CD4-positive, CD25-positive, alpha-beta regulatory T cell (primary cell): Measurements from ENCODE around the gene TSPAN19. TPM values are rescaled to one million over a fixed set of nuclear protein-coding genes. Genes with fewer than 3 reads are reported as not detected.
"Not testable (repeated sequence)": the region's sequence is repeated elsewhere in the genome, so short reads cannot be mapped to it uniquely, and the experiment has no call there.

Source experiments
- ATAC-seq, 2 donors: fragments of 150-1000 bp; cut with Tn5 transposase; one replicate each; pipeline ENCODE4 v1.10.0; 2021; ENCODE audit warnings: low read depth in 2 of 2, moderate number of reproducible peaks in 2 of 2, moderate library complexity in 1 of 2
- DNase-seq, 3 donors: peaks; one replicate each; pipeline versions ENCODE4 v3.0.0 to v3.0.0-alpha.2; 2012 to 2022; ENCODE audit warnings: mixed read lengths in 1 of 3
- H3K27ac ChIP-seq: one replicate; pipeline ENCODE4 v1.7.0; 2013; ENCODE audit warnings: mild to moderate bottlenecking, low read length; ENCODE audit not compliant: insufficient read depth, poor library complexity, severe bottlenecking
- H3K27me3 ChIP-seq: one replicate; pipeline ENCODE4 v1.7.0; 2013; ENCODE audit warnings: low read length; ENCODE audit not compliant: control insufficient read depth, insufficient read depth
- H3K36me3 ChIP-seq: one replicate; pipeline ENCODE4 v1.7.0; 2013; ENCODE audit warnings: mild to moderate bottlenecking, low read length, moderate library complexity; ENCODE audit not compliant: control insufficient read depth, insufficient read depth
- H3K4me1 ChIP-seq: 2 replicates; pipeline ENCODE4 v1.7.0; 2013; ENCODE audit warnings: mild to moderate bottlenecking, low read length; ENCODE audit not compliant: insufficient read depth, control insufficient read depth, poor library complexity, severe bottlenecking
- H3K4me3 ChIP-seq: one replicate; pipeline ENCODE4 v1.7.0; 2013; ENCODE audit warnings: low read depth, mild to moderate bottlenecking, low read length, moderate library complexity
- H3K9me3 ChIP-seq, 2 experiments: 1 replicate in 1 of 2; 2 replicates in 1 of 2; pipeline ENCODE4 v1.7.0; 2013; ENCODE audit warnings: low read length in 2 of 2, mild to moderate bottlenecking in 1 of 2, moderate library complexity in 1 of 2; ENCODE audit not compliant: control insufficient read depth in 2 of 2
- H3K27ac Mint-ChIP-seq, 3 donors: one replicate each; pipeline ENCODE4 v1.8.0; 2020 to 2022; ENCODE audit warnings: mild to moderate bottlenecking in 3 of 3, mixed read lengths in 3 of 3, moderate library complexity in 2 of 3
- H3K27me3 Mint-ChIP-seq: one replicate; pipeline ENCODE4 v1.8.0; 2022; ENCODE audit warnings: mild to moderate bottlenecking, mixed read lengths
- H3K36me3 Mint-ChIP-seq: one replicate; pipeline ENCODE4 v1.8.0; 2020; ENCODE audit warnings: mixed read lengths
- H3K4me1 Mint-ChIP-seq, 4 donors: one replicate each; pipeline ENCODE4 v1.8.0; 2020 to 2022; ENCODE audit warnings: mixed read lengths in 4 of 4, mild to moderate bottlenecking in 1 of 4
- H3K4me3 Mint-ChIP-seq, 4 donors: one replicate each; pipeline ENCODE4 v1.8.0; 2020 to 2022; ENCODE audit warnings: mild to moderate bottlenecking in 4 of 4, mixed read lengths in 4 of 4, moderate library complexity in 3 of 4
- H3K9me3 Mint-ChIP-seq, 7 donors: one replicate each; pipeline ENCODE4 v1.8.0; 2020 to 2022; ENCODE audit warnings: mixed read lengths in 7 of 7, mild to moderate bottlenecking in 3 of 7, moderate library complexity in 2 of 7
- polyA plus RNA-seq, 4 donors: library from polyadenylated mRNA; unstranded; fragments of 300-500 nt; fragmentation: Illumina TruSeq; gene quantifications; one replicate each; pipeline ENCODE4 v1.2.3, GENCODE V29; 2021
- total RNA-seq: library from RNA; stranded (reverse); gene quantifications from one replicate; pipeline ENCODE4 v1.2.3, GENCODE V29; 2022

Gene TSPAN19
- total and polyA plus RNA-seq, 5 donors from 2014 or later, result not detected

DNA sequence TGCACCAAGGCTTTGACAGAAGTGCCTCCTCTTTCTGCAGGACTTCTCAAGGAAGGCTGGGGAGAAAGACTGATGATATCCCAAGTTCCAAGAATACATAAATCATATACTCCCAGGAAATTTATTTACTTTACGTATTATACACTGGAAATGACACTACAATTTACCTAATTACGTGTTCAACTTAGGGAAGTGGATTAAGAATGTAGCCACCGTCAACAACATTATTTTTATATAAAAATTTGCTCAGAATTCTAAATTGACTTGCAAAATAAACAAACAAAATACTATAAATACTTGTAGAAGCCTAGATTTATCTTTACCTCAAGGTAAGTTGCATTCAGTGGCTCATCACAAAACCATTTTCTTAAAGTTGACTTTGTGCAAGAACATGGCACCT lies 18.9 kb downstream of the TSPAN19 start:
- H3K27me3 ChIP-seq, result no peaks in the 10 kb centered on the region
- DNase-seq, result no peak
- Mint-ChIP-seq H3K36me3 (no peaks in the 10 kb centered on the region), H3K9me3 (peaks cover 0 to 1% (median 0%) of the 10 kb centered on the region in 7 donors), H3K4me1 (no peaks in the 10 kb centered on the region), H3K27me3 (no peaks in the 10 kb centered on the region), H3K27ac (no peak overlapping the region), H3K4me3 (no peak overlapping the region)
- H3K4me3 ChIP-seq, result no peak overlapping the region
- ATAC-seq, result no peak
- no peak overlapping the region for H3K27ac ChIP-seq
- H3K4me1 ChIP-seq, result no peaks in the 10 kb centered on the region
- H3K9me3 ChIP-seq, result no peaks in the 10 kb centered on the region
- H3K36me3 ChIP-seq, result no peaks in the 10 kb centered on the region

DNA sequence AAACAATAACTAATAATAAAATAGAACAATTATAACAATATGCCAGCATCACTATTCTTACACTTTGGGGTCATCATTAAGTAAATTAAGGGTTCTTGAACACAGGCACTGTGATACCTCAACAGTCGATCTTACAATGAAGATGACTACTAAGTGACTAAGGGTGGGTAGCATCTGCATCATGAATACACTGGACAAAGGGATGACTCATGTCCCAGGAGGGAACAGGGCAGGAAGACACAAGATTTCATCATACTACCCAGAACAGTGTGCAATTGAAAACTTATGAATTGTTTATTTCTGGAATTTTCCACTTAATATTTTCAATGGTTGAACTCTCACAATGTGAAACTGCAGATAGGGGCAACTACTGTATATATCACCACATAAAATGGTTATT lies 19.7 kb downstream of the TSPAN19 start:
- no peaks in the 10 kb centered on the region for H3K4me1 Mint-ChIP-seq
- H3K4me3 ChIP-seq, result no peak overlapping the region
- peaks cover 0 to 1% (median 0%) of the 10 kb centered on the region in 7 donors for H3K9me3 Mint-ChIP-seq
- no peaks in the 10 kb centered on the region for H3K9me3 ChIP-seq
- H3K27ac Mint-ChIP-seq, result no peak overlapping the region
- ATAC-seq (no peak), DNase-seq (no peak)
- no peak overlapping the region for H3K27ac ChIP-seq
- H3K36me3 ChIP-seq, result no peaks in the 10 kb centered on the region
- H3K4me1 ChIP-seq, result no peaks in the 10 kb centered on the region
- H3K27me3 Mint-ChIP-seq, result no peaks in the 10 kb centered on the region
- H3K27me3 ChIP-seq, result no peaks in the 10 kb centered on the region
- H3K36me3 Mint-ChIP-seq, result no peaks in the 10 kb centered on the region
- no peak overlapping the region for H3K4me3 Mint-ChIP-seq

DNA sequence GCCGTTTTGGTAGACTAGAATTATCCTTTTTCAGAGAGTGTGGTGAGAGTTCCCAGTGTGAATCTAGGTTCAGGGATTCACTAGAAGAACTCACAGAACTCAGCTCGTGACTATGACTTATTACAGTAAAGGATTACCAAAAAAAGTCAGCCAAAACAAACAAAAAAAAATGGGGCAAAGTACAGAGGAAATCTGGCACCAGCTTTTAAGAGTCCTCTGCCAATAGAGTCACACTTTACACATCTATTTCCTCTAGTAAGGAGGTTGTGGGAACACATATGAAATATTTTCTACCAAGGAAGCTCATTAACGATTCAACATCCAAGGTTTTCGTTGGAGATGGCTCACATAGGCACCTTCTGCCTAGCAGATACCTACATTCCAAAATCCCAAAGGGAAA lies 28.2 kb downstream of the TSPAN19 start:
- ATAC-seq (no peak), DNase-seq (no peak)
- H3K36me3 Mint-ChIP-seq, result no peaks in the 10 kb centered on the region
- no peaks in the 10 kb centered on the region for H3K4me1 ChIP-seq
- no peaks in the 10 kb centered on the region for H3K36me3 ChIP-seq
- H3K4me3 Mint-ChIP-seq, result no peak overlapping the region
- no peaks in the 10 kb centered on the region for H3K4me1 Mint-ChIP-seq
- no peaks in the 10 kb centered on the region for H3K9me3 ChIP-seq
- peaks cover 0 to 4% (median 2%) of the 10 kb centered on the region in 7 donors for H3K9me3 Mint-ChIP-seq
- H3K27ac Mint-ChIP-seq, result no peak overlapping the region
- H3K27me3 Mint-ChIP-seq, result no peaks in the 10 kb centered on the region
- H3K27me3 ChIP-seq, result no peaks in the 10 kb centered on the region
- H3K27ac ChIP-seq, result no peak overlapping the region
- H3K4me3 ChIP-seq, result no peak overlapping the region

DNA sequence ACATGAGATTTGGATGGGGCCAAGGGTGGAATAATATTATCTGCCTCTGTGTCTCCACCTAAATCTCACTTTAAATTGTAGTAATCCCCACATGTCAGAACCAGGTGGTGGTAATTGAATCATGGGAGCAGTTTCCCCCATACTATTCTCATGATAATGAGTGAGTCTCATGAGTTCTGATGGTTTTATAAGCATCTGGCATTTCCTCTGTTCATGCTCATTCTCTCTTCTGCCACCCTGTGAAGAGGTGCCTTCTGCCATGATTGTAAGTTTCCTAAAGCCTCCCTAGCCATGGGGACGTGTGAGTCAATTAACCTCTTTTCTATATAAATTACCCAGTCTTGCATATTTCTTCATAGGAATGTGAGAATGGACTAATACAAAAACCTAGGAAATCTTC lies 29.9 kb downstream of the TSPAN19 start:
- H3K4me1 ChIP-seq, result no peaks in the 10 kb centered on the region
- Mint-ChIP-seq H3K9me3 (peaks cover 0 to 7% (median 2%) of the 10 kb centered on the region in 7 donors), H3K4me3 (no peak overlapping the region), H3K27me3 (no peaks in the 10 kb centered on the region), H3K36me3 (no peaks in the 10 kb centered on the region), H3K27ac (no peak overlapping the region), H3K4me1 (no peaks in the 10 kb centered on the region)
- ATAC-seq, result no peak
- H3K36me3 ChIP-seq, result no peaks in the 10 kb centered on the region
- no peak overlapping the region for H3K27ac ChIP-seq
- DNase-seq, result no peak
- H3K4me3 ChIP-seq, result no peak overlapping the region
- no peaks in the 10 kb centered on the region for H3K27me3 ChIP-seq
- H3K9me3 ChIP-seq, result no peaks in the 10 kb centered on the region

DNA sequence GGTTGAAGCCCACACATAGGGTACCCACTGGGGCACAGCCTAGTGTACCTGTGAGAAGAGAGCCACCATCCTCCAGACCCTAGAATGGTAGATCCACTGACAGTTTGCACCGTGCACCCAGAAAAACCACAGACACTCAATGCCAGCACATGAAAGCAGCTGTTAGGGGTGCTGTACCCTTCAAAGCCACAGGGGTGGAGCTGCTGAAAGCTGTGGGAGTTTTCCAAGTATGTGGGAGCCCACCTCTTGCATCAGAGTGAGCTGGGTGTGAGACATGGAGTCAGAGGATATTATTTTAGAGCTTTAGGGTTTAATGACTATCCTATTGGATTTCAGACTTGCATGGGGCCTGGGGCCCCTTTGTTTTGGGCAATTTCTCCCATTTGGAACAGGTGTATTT lies 30.5 kb downstream of the TSPAN19 start:
- Histone ChIP-seq H3K9me3 (no peaks in the 10 kb centered on the region), H3K36me3 (no peaks in the 10 kb centered on the region), H3K4me1 (no peaks in the 10 kb centered on the region), H3K27ac (no peak overlapping the region), H3K27me3 (no peaks in the 10 kb centered on the region), H3K4me3 (no peak overlapping the region)
- Mint-ChIP-seq H3K27ac (no peak overlapping the region), H3K4me1 (no peaks in the 10 kb centered on the region), H3K9me3 (peaks cover 0 to 9% (median 2%) of the 10 kb centered on the region in 7 donors), H3K4me3 (no peak overlapping the region), H3K36me3 (no peaks in the 10 kb centered on the region), H3K27me3 (no peaks in the 10 kb centered on the region)
- no peak for ATAC-seq
- no peak for DNase-seq

DNA sequence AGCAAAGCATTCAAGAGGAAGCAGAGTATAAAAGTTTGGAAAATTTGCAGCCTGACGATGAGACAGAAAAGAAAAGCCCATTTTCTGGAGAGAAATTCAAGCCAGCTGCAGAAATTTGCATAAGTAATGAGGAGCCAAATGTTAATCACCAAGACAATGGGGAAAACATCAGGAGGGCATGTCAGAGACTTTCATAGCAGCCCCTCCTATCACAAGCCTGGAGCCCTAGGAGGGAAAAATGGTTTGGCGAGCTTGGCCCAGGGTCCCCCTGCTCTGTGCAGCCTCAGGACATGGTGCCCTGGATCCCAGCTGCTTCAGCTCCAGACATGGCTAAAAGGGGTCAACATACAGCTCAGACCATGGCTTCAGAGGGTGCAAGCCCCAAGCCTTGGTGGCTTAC lies 31.0 kb downstream of the TSPAN19 start:
- not testable (repeated sequence) for H3K4me1 ChIP-seq, ATAC-seq, H3K27me3 ChIP-seq, H3K27ac ChIP-seq, DNase-seq, H3K36me3 Mint-ChIP-seq, H3K4me3 ChIP-seq, H3K36me3 ChIP-seq, H3K27me3 Mint-ChIP-seq, H3K9me3 Mint-ChIP-seq, H3K4me1 Mint-ChIP-seq, H3K27ac Mint-ChIP-seq, H3K9me3 ChIP-seq
- peak overlapping the region in 1 of 4 donors; percentile 52 for H3K4me3 Mint-ChIP-seq

DNA sequence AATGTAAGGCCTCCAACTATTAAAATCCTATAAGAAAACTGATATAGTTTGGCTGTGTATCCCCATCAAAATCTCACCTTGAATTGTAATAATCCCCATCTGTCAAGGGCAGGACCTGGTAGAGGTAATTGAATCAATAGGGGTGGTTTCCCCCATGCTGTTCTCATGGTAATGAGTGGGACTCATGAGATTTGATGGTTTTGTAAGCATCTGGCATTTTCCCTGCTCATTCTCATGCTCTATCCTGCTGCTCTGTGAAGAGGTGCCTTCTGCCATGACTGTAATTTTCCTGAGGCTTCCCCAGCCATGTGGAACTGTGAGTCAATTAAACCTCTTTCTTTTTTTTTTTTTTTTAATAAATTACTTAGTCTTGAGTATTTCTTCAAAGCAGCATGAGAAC lies 31.9 kb downstream of the TSPAN19 start:
- DNase-seq, result no peak
- H3K4me3 Mint-ChIP-seq, result no peak overlapping the region
- Histone ChIP-seq H3K27ac (no peak overlapping the region), H3K9me3 (no peaks in the 10 kb centered on the region), H3K4me1 (no peaks in the 10 kb centered on the region), H3K27me3 (no peaks in the 10 kb centered on the region), H3K36me3 (no peaks in the 10 kb centered on the region), H3K4me3 (no peak overlapping the region)
- no peaks in the 10 kb centered on the region for H3K4me1 Mint-ChIP-seq
- ATAC-seq, result no peak
- no peaks in the 10 kb centered on the region for H3K27me3 Mint-ChIP-seq
- no peak overlapping the region for H3K27ac Mint-ChIP-seq
- no peaks in the 10 kb centered on the region for H3K36me3 Mint-ChIP-seq
- peaks cover 0 to 9% (median 2%) of the 10 kb centered on the region in 7 donors for H3K9me3 Mint-ChIP-seq

DNA sequence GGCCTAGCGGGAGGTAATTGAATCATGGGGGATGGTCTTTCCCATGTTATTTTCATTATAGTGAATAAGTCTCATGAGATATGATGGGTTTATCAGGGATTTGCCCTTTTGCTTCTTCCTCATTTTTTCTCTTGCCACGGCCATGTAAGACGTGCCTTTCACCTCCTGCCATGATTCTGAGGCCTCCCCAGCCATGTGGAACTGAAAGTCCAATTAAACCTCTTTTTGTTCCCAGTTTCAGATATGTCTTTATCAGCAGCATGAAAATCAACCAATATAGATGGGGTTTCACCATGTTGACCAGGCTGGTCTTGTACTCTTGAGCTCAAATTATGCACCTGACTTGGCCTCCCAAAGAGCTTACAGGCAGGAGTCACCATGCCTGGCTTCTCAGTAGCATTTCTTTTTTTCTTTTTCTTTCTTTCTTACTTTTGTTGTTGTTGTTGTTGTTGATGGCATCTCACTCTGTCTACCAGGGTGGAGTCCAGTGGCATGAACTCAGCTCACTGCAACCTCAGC lies 33.2 kb downstream of the TSPAN19 start:
- no peaks in the 10 kb centered on the region for H3K27me3 Mint-ChIP-seq
- peak overlapping the region in 1 of 4 donors; percentile 3 for H3K4me3 Mint-ChIP-seq
- no peaks in the 10 kb centered on the region for H3K36me3 Mint-ChIP-seq
- no peak for DNase-seq
- Histone ChIP-seq H3K27me3 (no peaks in the 10 kb centered on the region), H3K27ac (no peak overlapping the region), H3K9me3 (no peaks in the 10 kb centered on the region), H3K4me3 (no peak overlapping the region), H3K4me1 (no peaks in the 10 kb centered on the region), H3K36me3 (no peaks in the 10 kb centered on the region)
- no peaks in the 10 kb centered on the region for H3K4me1 Mint-ChIP-seq
- peak overlapping the region in 1 of 3 donors; percentile 60 for H3K27ac Mint-ChIP-seq
- ATAC-seq, result no peak
- H3K9me3 Mint-ChIP-seq, result peaks cover 0 to 7% (median 2%) of the 10 kb centered on the region in 7 donors
